HUES48 (cell line): ENCODE measurements around the gene DIRAS3.
A peak's percentile ranks its signal among the peaks of the same experiment; 100 is the strongest.

Experiments used
- H3K27ac ChIP-seq: one replicate; pipeline ENCODE4 v1.7.0; 2013; ENCODE audit warnings: low read depth, low read length, inconsistent platforms
- H3K27me3 ChIP-seq: 2 replicates; pipeline ENCODE4 v1.6.1; 2013; ENCODE audit warnings: mild to moderate bottlenecking, low read length; ENCODE audit not compliant: control insufficient read depth, insufficient read depth
- H3K36me3 ChIP-seq: 2 replicates; pipeline ENCODE4 v1.6.1; 2013; ENCODE audit warnings: low read length; ENCODE audit not compliant: control insufficient read depth, insufficient read depth
- H3K4me1 ChIP-seq: 2 replicates; pipeline ENCODE4 v1.6.1; 2013; ENCODE audit warnings: mild to moderate bottlenecking, low read length; ENCODE audit not compliant: control insufficient read depth, insufficient read depth
- H3K4me3 ChIP-seq: 2 replicates; pipeline ENCODE4 v1.5.1; 2013; ENCODE audit warnings: mild to moderate bottlenecking, low read depth, low read length
- H3K9ac ChIP-seq: 2 replicates; pipeline ENCODE4 v1.6.1; 2013; ENCODE audit warnings: mild to moderate bottlenecking, low read depth, low read length, moderate library complexity
- H3K9me3 ChIP-seq: 2 replicates; pipeline ENCODE4 v1.6.1; 2013; ENCODE audit warnings: low read length; ENCODE audit not compliant: control insufficient read depth, insufficient read depth

The DIRAS3 gene

GRCh38 chr1:68057050-68057449, 6.6 kb upstream of the DIRAS3 start:
- Histone ChIP-seq H3K9ac (no peak overlapping the region), H3K4me1 (peaks cover 10% of the 10 kb centered on the region; the same call in 1 of the 2 replicates), H3K27ac (no peak overlapping the region), H3K27me3 (no peaks in the 10 kb centered on the region), H3K36me3 (no peaks in the 10 kb centered on the region), H3K4me3 (no peak overlapping the region), H3K9me3 (no peaks in the 10 kb centered on the region)

- Histone ChIP-seq H3K9me3 (no peaks in the 10 kb centered on the region), H3K9ac (no peak overlapping the region), H3K4me1 (peaks cover 7% of the 10 kb centered on the region; the same call in 1 of the 2 replicates), H3K27ac (no peak overlapping the region), H3K4me3 (peak overlapping the region; percentile 57), H3K36me3 (no peaks in the 10 kb centered on the region), H3K27me3 (peaks cover 49% of the 10 kb centered on the region)
Observed at GRCh38 chr1:68051475-68051874, 1.0 kb upstream of the DIRAS3 start.

GRCh38 chr1:68047659-68048026, 2.8 kb downstream of the DIRAS3 start:
- H3K9me3 ChIP-seq = no peaks in the 10 kb centered on the region
- H3K27me3 ChIP-seq = peaks cover 61% of the 10 kb centered on the region
- H3K27ac ChIP-seq = no peak overlapping the region
- no peak overlapping the region for H3K9ac ChIP-seq
- no peak overlapping the region for H3K4me3 ChIP-seq
- H3K36me3 ChIP-seq = no peaks in the 10 kb centered on the region
- H3K4me1 ChIP-seq = no peaks in the 10 kb centered on the region

- no peaks in the 10 kb centered on the region for H3K9me3 ChIP-seq
- peak overlapping the region; percentile 50 for H3K4me3 ChIP-seq
- H3K36me3 ChIP-seq = no peaks in the 10 kb centered on the region
- no peaks in the 10 kb centered on the region for H3K4me1 ChIP-seq
- no peak overlapping the region for H3K9ac ChIP-seq
- H3K27ac ChIP-seq = no peak overlapping the region
- H3K27me3 ChIP-seq = peaks cover 61% of the 10 kb centered on the region
Observed at GRCh38 chr1:68046885-68047658, 3.4 kb downstream of the DIRAS3 start.

- no peaks in the 10 kb centered on the region for H3K4me1 ChIP-seq
- H3K9me3 ChIP-seq = no peaks in the 10 kb centered on the region
- peak overlapping the region; percentile 50 for H3K4me3 ChIP-seq
- H3K9ac ChIP-seq = no peak overlapping the region
- no peak overlapping the region for H3K27ac ChIP-seq
- peaks cover 60% of the 10 kb centered on the region for H3K27me3 ChIP-seq
- no peaks in the 10 kb centered on the region for H3K36me3 ChIP-seq
Observed at GRCh38 chr1:68046423-68046822, 4.0 kb downstream of the DIRAS3 start.

- H3K27ac ChIP-seq = no peak overlapping the region
- H3K9ac ChIP-seq = no peak overlapping the region
- H3K9me3 ChIP-seq = no peaks in the 10 kb centered on the region
- no peaks in the 10 kb centered on the region for H3K36me3 ChIP-seq
- H3K27me3 ChIP-seq = peaks cover 53% of the 10 kb centered on the region
- no peaks in the 10 kb centered on the region for H3K4me1 ChIP-seq
- no peak overlapping the region for H3K4me3 ChIP-seq
Observed at GRCh38 chr1:68045511-68046180, 4.8 kb downstream of the DIRAS3 start.

GRCh38 chr1:68043443-68044090, 6.9 kb downstream of the DIRAS3 start:
- Histone ChIP-seq H3K4me3 (no peak overlapping the region), H3K9me3 (no peaks in the 10 kb centered on the region), H3K36me3 (no peaks in the 10 kb centered on the region), H3K27ac (no peak overlapping the region), H3K4me1 (no peaks in the 10 kb centered on the region), H3K9ac (no peak overlapping the region), H3K27me3 (peaks cover 32% of the 10 kb centered on the region)

GRCh38 chr1:68036946-68037345, 13.5 kb downstream of the DIRAS3 start:
- no peaks in the 10 kb centered on the region for H3K4me1 ChIP-seq
- H3K9ac ChIP-seq = no peak overlapping the region
- H3K4me3 ChIP-seq = no peak overlapping the region
- no peaks in the 10 kb centered on the region for H3K36me3 ChIP-seq
- H3K9me3 ChIP-seq = no peaks in the 10 kb centered on the region; the same call in 1 of the 2 replicates
- no peaks in the 10 kb centered on the region for H3K27me3 ChIP-seq
- no peak overlapping the region for H3K27ac ChIP-seq

GRCh38 chr1:68029444-68029843, 21.0 kb downstream of the DIRAS3 start:
- no peak overlapping the region for H3K9ac ChIP-seq
- no peaks in the 10 kb centered on the region for H3K4me1 ChIP-seq
- H3K27me3 ChIP-seq = no peaks in the 10 kb centered on the region
- no peaks in the 10 kb centered on the region for H3K9me3 ChIP-seq
- no peak overlapping the region for H3K27ac ChIP-seq
- no peak overlapping the region for H3K4me3 ChIP-seq
- H3K36me3 ChIP-seq = no peaks in the 10 kb centered on the region

- no peak overlapping the region for H3K9ac ChIP-seq
- H3K4me3 ChIP-seq = no peak overlapping the region
- H3K27me3 ChIP-seq = no peaks in the 10 kb centered on the region
- H3K27ac ChIP-seq = no peak overlapping the region
- H3K9me3 ChIP-seq = no peaks in the 10 kb centered on the region
- H3K4me1 ChIP-seq = 0 out of 2 replicates have a peak, but pooled peaks cover 2% of the 10 kb centered on the region
- no peaks in the 10 kb centered on the region for H3K36me3 ChIP-seq
Observed at GRCh38 chr1:68028566-68028965, 21.9 kb downstream of the DIRAS3 start.
